LNCAP (cell line): ENCODE measurements around the gene NFATC1.

Experiments used
- CTCF ChIP-seq: fragments of 450-650 bp; IDR thresholded peaks from 2 replicates; pipeline ENCODE4 v1.5.1; 2017; ENCODE audit warnings: mild to moderate bottlenecking

NFATC1 gene

DNA sequence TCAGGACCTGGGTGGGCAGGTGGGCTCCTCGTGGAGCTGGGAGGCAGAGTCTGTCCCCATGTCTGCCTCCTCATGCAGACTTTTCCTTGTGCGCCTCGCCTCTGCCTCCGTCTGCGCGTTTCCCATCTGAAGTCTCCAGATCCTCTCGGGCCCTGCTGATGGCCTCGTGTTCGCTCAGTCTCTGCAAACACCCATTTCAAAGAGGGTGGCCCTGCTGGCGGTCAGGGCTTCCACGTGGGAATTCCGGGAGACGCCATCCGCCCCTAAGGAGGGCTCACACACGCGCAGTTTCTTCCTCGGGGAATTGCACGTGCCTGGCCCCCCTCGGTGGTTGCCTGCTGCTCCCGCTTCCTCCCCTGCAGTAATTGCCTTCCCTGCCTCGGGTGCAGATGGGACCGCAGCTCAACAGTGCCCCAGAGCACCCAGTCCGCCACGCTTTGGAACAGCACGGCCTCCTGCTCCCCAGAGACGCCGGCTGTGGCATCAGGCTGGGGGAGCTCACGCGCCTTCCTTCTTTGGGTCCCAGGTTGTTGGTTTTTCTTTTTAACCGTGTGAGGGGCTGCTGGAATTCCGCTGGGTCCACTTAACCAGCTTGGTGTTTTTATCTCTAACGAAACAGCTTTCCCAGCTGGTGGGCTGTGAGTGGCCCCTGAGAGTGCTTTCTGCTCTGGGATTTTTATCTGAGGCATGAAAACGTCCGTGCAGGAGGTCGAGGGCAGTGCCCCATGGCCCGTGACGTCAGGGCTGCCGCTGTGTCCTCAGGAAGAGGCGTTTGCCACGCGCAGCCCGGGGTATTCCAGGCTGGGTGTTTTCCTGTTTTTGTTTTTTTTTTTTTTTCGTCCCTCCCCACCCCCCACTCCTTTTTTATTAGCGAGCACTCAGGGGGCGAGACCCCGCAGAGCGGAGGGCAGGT lies 16.1 kb downstream of the NFATC1 start:
- TF ChIP-seq CTCF, result no peak

GRCh38 chr18:79413025-79413424 lies 17.3 kb downstream of the NFATC1 start:
- no peak for TF ChIP-seq CTCF

- TF ChIP-seq CTCF, result no peak
These were observed 17.7 kb downstream of the NFATC1 start for GRCh38 chr18:79413426-79413825.

- TF ChIP-seq CTCF, result no peak
These were observed 18.2 kb downstream of the NFATC1 start for GRCh38 chr18:79413901-79414300.

GRCh38 chr18:79416022-79416676 lies 20.4 kb downstream of the NFATC1 start:
- no peak for TF ChIP-seq CTCF

GRCh38 chr18:79416677-79417052 lies 20.9 kb downstream of the NFATC1 start:
- no peak for TF ChIP-seq CTCF

DNA sequence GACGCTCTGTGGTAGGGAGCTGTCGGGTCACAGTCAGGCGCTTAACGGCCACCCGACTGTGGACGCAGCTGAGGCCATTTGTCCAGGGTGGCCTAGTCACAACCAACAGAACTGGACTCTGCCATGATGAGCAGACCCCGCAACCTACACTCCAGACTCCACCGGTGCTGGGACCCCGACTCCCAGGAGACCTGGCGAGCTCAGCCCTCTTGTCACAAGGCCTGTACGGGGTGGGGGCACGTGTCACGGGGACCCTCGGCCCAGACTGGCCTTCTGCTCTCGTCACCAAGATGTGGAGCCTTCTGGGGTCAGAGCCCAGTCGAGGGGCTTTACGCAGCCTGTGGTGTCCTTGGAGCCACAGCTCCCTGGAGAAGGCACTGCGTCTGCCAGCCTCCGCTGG lies 22.5 kb downstream of the NFATC1 start:
- TF ChIP-seq CTCF, result no peak
